ENCODE results near the gene PHF3. TPM values are rescaled to one million over a fixed set of nuclear protein-coding genes. Genes with fewer than 3 reads are reported as not detected.

The PHF3 gene
- total RNA-seq, 1 experiment from 2014 or later = 56.4 TPM

DNA sequence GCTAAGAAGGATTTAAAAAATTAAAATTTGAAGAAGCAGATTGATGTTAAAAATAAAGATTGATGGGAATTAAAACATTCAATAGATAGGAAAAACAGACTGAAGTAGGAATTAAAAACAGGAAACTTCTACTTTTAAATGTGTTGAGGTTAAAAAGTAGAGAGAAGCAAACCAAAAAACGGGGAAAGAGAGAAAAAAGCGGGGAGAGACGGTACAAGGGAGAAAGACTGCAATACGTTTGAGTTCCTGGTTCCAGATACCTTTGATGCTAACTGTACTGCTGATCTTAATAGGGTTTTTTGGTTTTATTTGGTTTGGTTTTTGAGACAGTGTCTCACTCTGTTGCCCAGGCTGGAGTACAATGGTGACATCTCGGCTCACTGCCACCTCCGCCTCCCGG is 36.4 kb upstream of the PHF3 start:
- ATAC-seq (no peak), DNase-seq (ENCODE audit: low spot score) (no peak)
- ChIA-PET POLR2A (interaction anchor here (2.1 kb wide), 1 partner anchor 25 kb away, joined by 17 read pairs; no protein-coding TSS in a partner anchor), CTCF (interaction anchor here (0.7 to 2.5 kb wide), 19 partner anchors 8 to 247 kb away, joined by 3 to 25 read pairs (median 7); partner anchors contain the start of gene PHF3)
- Mint-ChIP-seq H3K4me1 (peaks cover 9% of the 10 kb centered on the region), H3K36me3 (no peaks in the 10 kb centered on the region), H3K27ac (no peak overlapping the region), H3K4me3 (peak overlapping the region; percentile 80), H3K9me3 (no peaks in the 10 kb centered on the region; the same call in 1 of the 2 replicates), H3K27me3 (ENCODE audit: low read depth) (no peaks in the 10 kb centered on the region; the same call in 1 of the 2 replicates)
- TF ChIP-seq TEAD4 (CRISPR knock-in tag; IDR thresholded peaks at IDR 0.05) = no peak
- no peak for TF ChIP-seq AFF4 (CRISPR knock-in tag; IDR thresholded peaks at IDR 0.05; ENCODE audit: borderline replicate concordance)
- TF ChIP-seq, protein P1, sequence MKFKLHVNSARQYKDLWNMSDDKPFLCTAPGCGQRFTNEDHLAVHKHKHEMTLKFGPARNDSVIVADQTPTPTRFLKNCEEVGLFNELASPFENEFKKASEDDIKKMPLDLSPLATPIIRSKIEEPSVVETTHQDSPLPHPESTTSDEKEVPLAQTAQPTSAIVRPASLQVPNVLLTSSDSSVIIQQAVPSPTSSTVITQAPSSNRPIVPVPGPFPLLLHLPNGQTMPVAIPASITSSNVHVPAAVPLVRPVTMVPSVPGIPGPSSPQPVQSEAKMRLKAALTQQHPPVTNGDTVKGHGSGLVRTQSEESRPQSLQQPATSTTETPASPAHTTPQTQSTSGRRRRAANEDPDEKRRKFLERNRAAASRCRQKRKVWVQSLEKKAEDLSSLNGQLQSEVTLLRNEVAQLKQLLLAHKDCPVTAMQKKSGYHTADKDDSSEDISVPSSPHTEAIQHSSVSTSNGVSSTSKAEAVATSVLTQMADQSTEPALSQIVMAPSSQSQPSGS (CRISPR knock-in tag; IDR thresholded peaks at IDR 0.05; ENCODE audit: borderline replicate concordance, low read depth) = no peak
- no peak for TF ChIP-seq NR2C2 (CRISPR knock-in tag; IDR thresholded peaks at IDR 0.05)
- TF ChIP-seq JAZF1 (CRISPR knock-in tag; IDR thresholded peaks at IDR 0.05) = no peak
- TF ChIP-seq KAT7 (CRISPR knock-in tag; IDR thresholded peaks at IDR 0.05; ENCODE audit: borderline replicate concordance) = no peak
- no peak for TF ChIP-seq PREB (CRISPR knock-in tag; IDR thresholded peaks at IDR 0.05; ENCODE audit: borderline replicate concordance)
- no peak for TF ChIP-seq EMX1 (CRISPR knock-in tag; IDR thresholded peaks at IDR 0.05)
- TF ChIP-seq ZNF512 (CRISPR knock-in tag; IDR thresholded peaks at IDR 0.05; ENCODE audit: borderline replicate concordance) = no peak
- no peak for TF ChIP-seq FOXJ3 (CRISPR knock-in tag; IDR thresholded peaks at IDR 0.05; ENCODE audit: borderline replicate concordance)
- TF ChIP-seq GTF2I (CRISPR knock-in tag; conservative IDR thresholded peaks at IDR 0.05) = no peak
- no peak for TF ChIP-seq NFE2L1 (CRISPR knock-in tag; IDR thresholded peaks at IDR 0.05)

- TF ChIP-seq, protein P2, sequence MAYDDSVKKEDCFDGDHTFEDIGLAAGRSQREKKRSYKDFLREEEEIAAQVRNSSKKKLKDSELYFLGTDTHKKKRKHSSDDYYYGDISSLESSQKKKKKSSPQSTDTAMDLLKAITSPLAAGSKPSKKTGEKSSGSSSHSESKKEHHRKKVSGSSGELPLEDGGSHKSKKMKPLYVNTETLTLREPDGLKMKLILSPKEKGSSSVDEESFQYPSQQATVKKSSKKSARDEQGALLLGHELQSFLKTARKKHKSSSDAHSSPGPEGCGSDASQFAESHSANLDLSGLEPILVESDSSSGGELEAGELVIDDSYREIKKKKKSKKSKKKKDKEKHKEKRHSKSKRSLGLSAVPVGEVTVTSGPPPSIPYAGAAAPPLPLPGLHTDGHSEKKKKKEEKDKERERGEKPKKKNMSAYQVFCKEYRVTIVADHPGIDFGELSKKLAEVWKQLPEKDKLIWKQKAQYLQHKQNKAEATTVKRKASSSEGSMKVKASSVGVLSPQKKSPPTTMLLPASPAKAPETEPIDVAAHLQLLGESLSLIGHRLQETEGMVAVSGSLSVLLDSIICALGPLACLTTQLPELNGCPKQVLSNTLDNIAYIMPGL (CRISPR knock-in tag; IDR thresholded peaks at IDR 0.05) = no peak
- TF ChIP-seq GABPB1 (CRISPR knock-in tag; IDR thresholded peaks at IDR 0.05) = no peak
- no peak for TF ChIP-seq MAX (CRISPR knock-in tag; IDR thresholded peaks at IDR 0.05)
- no peak for TF ChIP-seq MYBL2 (CRISPR knock-in tag; IDR thresholded peaks at IDR 0.05)
- no peak for TF ChIP-seq MXD4 (CRISPR knock-in tag; IDR thresholded peaks at IDR 0.05; ENCODE audit: borderline replicate concordance)
- TF ChIP-seq ZNF263 (CRISPR knock-in tag; IDR thresholded peaks at IDR 0.05; ENCODE audit: low read depth) = no peak
- no peak for TF ChIP-seq E2F5 (CRISPR knock-in tag; IDR thresholded peaks at IDR 0.05)
- POLR2A ChIA-PET = interaction anchor here (0.8 kb wide), 1 partner anchor 26 kb away, joined by 6 read pairs; no protein-coding TSS in a partner anchor
- Mint-ChIP-seq H3K27me3 (ENCODE audit: low read depth) (peaks cover 4% of the 10 kb centered on the region; the same call in 1 of the 2 replicates), H3K4me1 (peaks cover 9% of the 10 kb centered on the region), H3K4me3 (no peak overlapping the region), H3K36me3 (no peaks in the 10 kb centered on the region), H3K9me3 (no peaks in the 10 kb centered on the region; the same call in 1 of the 2 replicates), H3K27ac (no peak overlapping the region)
- DNase-seq (ENCODE audit: low spot score) (no peak), ATAC-seq (no peak)
- CTCF ChIA-PET = no interaction called here
Observed at GRCh38 chr6:63600136-63600535, 35.5 kb upstream of the PHF3 start.
